Sigmoid colon (tissue), 7 donors: Measurements from ENCODE around the gene ADAMTSL1. TPM values are rescaled to one million over a fixed set of nuclear protein-coding genes. Genes with fewer than 3 reads are reported as not detected.
A peak's percentile ranks its signal among the peaks of the same experiment; 100 is the strongest.

Experiments used
- DNase-seq: peaks from one replicate; pipeline ENCODE4 v3.0.0-alpha.2; 2019
- H3K27ac ChIP-seq, 4 donors: fragments of 200-600 bp; sonication (generic); one replicate each; pipeline ENCODE4 v1.5.1; 2016 to 2019; ENCODE audit warnings: mild to moderate bottlenecking in 1 of 4
- H3K27me3 ChIP-seq, 3 donors: fragments of 200-600 bp; sonication (generic); one replicate each; pipeline ENCODE4 v1.5.1; 2019; ENCODE audit warnings: mild to moderate bottlenecking in 1 of 3
- H3K36me3 ChIP-seq, 4 donors: fragments of 200-600 bp; sonication (generic); one replicate each; pipeline ENCODE4 v1.5.1; 2016 to 2019
- H3K4me1 ChIP-seq, 4 donors: fragments of 200-600 bp; sonication (generic); one replicate each; pipeline ENCODE4 v1.5.1; 2017 to 2019
- H3K4me3 ChIP-seq, 4 donors: fragments of 200-600 bp; sonication (generic); one replicate each; pipeline ENCODE4 v1.5.1; 2017 to 2019; ENCODE audit warnings: mild to moderate bottlenecking in 2 of 4, moderate library complexity in 1 of 4
- H3K9me3 ChIP-seq, 4 donors: fragments of 200-600 bp in 3 of 4; sonication (generic) in 3 of 4; one replicate each; pipeline versions ENCODE4 v1.5.1 to v1.6.1; 2013 to 2019
- EP300 ChIP-seq, 4 donors: sonication (generic); formaldehyde crosslinking; IDR thresholded peaks; one replicate each; pipeline ENCODE4 v1.6.1; 2017; ENCODE audit warnings: antibody characterized with exemption in 4 of 4
- POLR2A ChIP-seq, 2 donors: fragments of 450-650 bp; IDR thresholded peaks; one replicate each; pipeline ENCODE4 v1.6.1; 2016; ENCODE audit warnings: antibody characterized with exemption in 2 of 2, mild to moderate bottlenecking in 2 of 2, moderate library complexity in 2 of 2
- POLR2AphosphoS5 ChIP-seq, 4 donors: sonication (generic); formaldehyde crosslinking; IDR thresholded peaks; one replicate each; pipeline ENCODE4 v1.6.1; 2017; ENCODE audit warnings: antibody characterized with exemption in 4 of 4
- WGBS, 2 donors: extraction: QIAGEN DNeasy Blood & Tissue Kit; methylation state at CpG; one replicate each; pipeline ENCODE4 v1.1.7; 2013; 5-methylcytosine and 5-hydroxymethylcytosine counted together
- intact Hi-C: fragments of 100-400 bp; cut with DNase I; formaldehyde crosslinking; loops from one replicate; pipeline ENCODE4 v1.15.1; 2023
- polyA plus RNA-seq, 3 donors: library from polyadenylated mRNA; stranded (reverse); fragments of 200-250 nt; gene quantifications; one replicate each; pipeline ENCODE4 v1.2.3, GENCODE V29; 2013
- total RNA-seq, 4 donors: library from RNA; depleted of rRNA; stranded (reverse); fragments of >200 nt; gene quantifications; one replicate each; pipeline ENCODE4 v1.1.0, GENCODE V29; 2016
- TF ChIP-seq, protein P1 (sequence below), 4 experiments: fragments of 450-650 bp in 3 of 4; fragments of 200-600 bp in 1 of 4; IDR thresholded peaks; one replicate each; pipeline ENCODE4 v1.5.1; 2016 to 2019; ENCODE audit warnings: antibody characterized with exemption in 4 of 4, mild to moderate bottlenecking in 3 of 4, moderate library complexity in 2 of 4
- donor health status: healthy with polysubstance abuse.
- donor health status: Bipolar disorder and iron deficiency.
- donor health status: healthy.

The ADAMTSL1 gene
- total and polyA plus RNA-seq, 7 donors, result 1.4 to 13.6 (median 6.5) TPM

DNA sequence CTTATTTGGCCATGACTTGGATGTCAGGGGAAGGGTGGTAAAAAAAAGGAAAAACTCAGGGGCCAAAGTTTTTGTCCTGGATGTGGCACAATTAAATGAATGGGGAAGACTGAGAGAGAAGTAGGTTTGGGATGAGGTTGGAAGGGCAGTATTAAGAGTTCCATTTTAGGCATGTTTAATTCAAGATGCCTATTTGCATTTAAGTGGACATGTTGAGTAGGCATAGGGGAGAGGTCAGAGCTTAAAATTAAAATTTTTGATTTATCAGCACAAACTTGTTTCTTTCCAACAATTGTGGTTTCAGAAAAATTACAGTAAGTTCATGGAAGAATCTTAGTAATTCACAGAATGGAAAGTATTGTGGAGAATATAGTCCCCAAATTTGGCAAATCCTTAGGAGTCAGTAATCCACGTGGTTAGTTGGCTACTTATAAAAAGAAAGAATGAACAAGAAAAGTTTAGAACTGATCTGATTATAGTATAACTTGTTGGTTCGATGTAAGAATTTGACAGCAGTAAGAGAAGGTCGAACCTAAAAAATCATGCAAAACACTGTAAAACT lies 293.1 kb downstream of the ADAMTSL1 start:
- Histone ChIP-seq H3K4me3 (no peak overlapping the region), H3K4me1 (peaks cover 0 to 31% (median 26%) of the 10 kb centered on the region in 4 donors), H3K9me3 (no peaks in the 10 kb centered on the region), H3K27ac (no peak overlapping the region), H3K36me3 (no peaks in the 10 kb centered on the region), H3K27me3 (no peaks in the 10 kb centered on the region)
- 92 to 94% methylated on average over 3 of the region's 3 CpGs for WGBS, 2 donors
- intact Hi-C loops, result no loop called here
- TF ChIP-seq, protein P1, sequence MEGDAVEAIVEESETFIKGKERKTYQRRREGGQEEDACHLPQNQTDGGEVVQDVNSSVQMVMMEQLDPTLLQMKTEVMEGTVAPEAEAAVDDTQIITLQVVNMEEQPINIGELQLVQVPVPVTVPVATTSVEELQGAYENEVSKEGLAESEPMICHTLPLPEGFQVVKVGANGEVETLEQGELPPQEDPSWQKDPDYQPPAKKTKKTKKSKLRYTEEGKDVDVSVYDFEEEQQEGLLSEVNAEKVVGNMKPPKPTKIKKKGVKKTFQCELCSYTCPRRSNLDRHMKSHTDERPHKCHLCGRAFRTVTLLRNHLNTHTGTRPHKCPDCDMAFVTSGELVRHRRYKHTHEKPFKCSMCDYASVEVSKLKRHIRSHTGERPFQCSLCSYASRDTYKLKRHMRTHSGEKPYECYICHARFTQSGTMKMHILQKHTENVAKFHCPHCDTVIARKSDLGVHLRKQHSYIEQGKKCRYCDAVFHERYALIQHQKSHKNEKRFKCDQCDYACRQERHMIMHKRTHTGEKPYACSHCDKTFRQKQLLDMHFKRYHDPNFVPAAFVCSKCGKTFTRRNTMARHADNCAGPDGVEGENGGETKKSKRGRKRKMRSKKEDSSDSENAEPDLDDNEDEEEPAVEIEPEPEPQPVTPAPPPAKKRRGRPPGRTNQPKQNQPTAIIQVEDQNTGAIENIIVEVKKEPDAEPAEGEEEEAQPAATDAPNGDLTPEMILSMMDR (IDR thresholded peaks at IDR 0.05), result no peak
- no peak for TF ChIP-seq POLR2AphosphoS5 (IDR thresholded peaks at IDR 0.05)
- no peak for TF ChIP-seq POLR2A (IDR thresholded peaks at IDR 0.05)
- no peak for TF ChIP-seq EP300 (IDR thresholded peaks at IDR 0.05)
- no peak for DNase-seq

DNA sequence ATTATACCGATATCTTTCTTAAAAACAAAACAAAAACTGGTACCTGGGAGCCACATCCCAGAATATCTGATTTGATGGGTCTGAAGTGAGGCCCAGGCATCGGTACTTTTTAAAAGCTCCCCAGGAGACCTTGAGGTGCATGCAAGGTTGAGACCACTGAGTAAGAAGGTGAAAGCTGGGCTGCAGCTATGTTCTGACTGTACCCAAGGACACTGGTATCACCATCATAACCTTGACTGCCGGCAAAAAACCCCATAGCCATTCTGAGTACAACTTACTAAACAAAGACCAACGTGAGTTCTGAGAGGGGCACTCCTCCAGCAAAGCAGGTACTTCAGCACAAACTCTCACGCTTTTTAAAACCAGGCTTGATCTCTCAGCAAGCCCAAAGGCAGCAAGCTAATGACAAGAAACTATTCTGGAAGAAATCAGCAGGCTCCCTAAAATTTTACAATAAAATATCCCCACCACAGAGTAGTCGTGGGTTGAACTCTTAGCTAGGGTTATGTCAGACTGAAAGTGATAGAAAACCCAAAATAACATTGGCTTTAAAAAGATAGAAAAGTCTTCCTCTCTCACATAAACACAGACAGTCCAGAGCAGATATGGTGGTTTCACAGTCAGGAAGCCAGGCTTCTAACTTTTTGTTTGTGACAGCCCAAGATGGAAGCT lies 295.1 kb downstream of the ADAMTSL1 start:
- peaks cover 0 to 33% (median 27%) of the 10 kb centered on the region in 4 donors for H3K4me1 ChIP-seq
- H3K4me3 ChIP-seq, result no peak overlapping the region
- WGBS, 2 donors, result 86 to 89% methylated on average over 6 of the region's 6 CpGs
- H3K36me3 ChIP-seq, result no peaks in the 10 kb centered on the region
- TF ChIP-seq POLR2AphosphoS5 (IDR thresholded peaks at IDR 0.05) (no peak), POLR2A (IDR thresholded peaks at IDR 0.05) (no peak), EP300 (IDR thresholded peaks at IDR 0.05) (no peak)
- TF ChIP-seq, protein P1 (IDR thresholded peaks at IDR 0.05), result no peak
- intact Hi-C loops, result no loop called here
- H3K27ac ChIP-seq, result no peak overlapping the region
- no peak for DNase-seq
- no peaks in the 10 kb centered on the region for H3K27me3 ChIP-seq
- no peaks in the 10 kb centered on the region for H3K9me3 ChIP-seq

DNA sequence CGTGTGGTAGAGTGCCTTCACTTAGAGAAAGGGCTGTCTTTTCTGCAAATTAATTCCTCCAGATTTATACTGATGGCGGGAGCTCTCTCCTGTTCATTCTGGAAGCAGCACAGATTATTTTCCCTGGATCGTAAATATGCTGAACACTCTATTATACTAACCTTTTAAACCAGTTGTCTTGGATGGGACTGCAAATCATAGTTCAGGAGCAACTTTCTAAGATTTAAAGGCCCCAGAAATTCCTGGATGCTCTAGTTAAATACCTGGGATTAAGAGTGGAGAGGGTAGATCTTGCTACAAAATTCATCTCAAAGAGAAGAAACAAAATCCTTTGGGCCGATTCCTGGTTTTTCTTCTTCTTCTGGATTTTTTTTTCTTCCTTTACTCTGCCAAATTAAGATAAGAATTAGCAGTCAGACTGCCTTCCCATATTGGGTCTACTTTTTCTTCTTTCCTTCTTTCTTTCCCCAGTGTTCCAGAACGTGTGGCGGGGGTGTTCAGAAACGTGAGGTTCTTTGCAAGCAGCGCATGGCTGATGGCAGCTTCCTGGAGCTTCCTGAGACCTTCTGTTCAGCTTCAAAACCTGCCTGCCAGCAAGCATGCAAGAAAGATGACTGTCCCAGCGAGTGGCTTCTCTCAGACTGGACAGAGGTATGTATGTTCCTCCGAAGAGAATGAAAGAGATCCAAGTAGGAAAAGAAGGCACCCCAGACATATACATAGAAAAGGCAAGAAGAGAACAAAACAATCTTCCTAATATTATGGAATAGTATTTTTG lies 296.4 kb downstream of the ADAMTSL1 start:
- DNase-seq, result peak; percentile 77
- TF ChIP-seq, protein P1 (IDR thresholded peaks at IDR 0.05), result no peak
- TF ChIP-seq POLR2AphosphoS5 (IDR thresholded peaks at IDR 0.05), result peak; percentile 49 to 81 (median 73)
- TF ChIP-seq EP300 (IDR thresholded peaks at IDR 0.05), result no peak
- Histone ChIP-seq H3K4me3 (no peak overlapping the region), H3K9me3 (no peaks in the 10 kb centered on the region), H3K36me3 (no peaks in the 10 kb centered on the region), H3K27ac (peak overlapping the region in 3 of 4 donors; percentile 23 to 56 (median 47)), H3K4me1 (peaks cover 0 to 33% (median 27%) of the 10 kb centered on the region in 4 donors), H3K27me3 (no peaks in the 10 kb centered on the region)
- intact Hi-C loops, result loop anchor here (5.0 to 10.0 kb wide), 2 partner anchors 43 to 86 kb away; no protein-coding TSS in a partner anchor
- 87 to 94% methylated on average over 10 of the region's 10 CpGs for WGBS, 2 donors

DNA sequence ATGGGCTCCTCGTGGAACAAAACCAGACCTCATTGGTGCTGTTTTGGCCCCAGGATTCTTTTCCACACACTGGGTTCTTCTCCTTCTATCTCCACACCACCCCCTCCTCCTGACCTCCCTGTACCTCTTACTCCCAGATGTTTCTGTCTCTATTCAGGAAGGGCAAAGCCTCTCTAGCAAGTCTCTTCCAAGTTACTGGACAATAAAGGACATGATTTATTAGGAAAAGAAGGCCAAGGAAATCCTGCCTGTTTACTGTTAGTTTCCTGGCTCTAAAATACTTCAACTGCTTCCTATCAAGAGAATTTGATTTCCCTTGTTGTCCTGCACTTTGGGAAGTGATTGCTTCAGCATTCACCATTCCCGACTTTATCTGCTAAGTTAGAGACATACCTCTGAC lies 297.1 kb downstream of the ADAMTSL1 start:
- DNase-seq, result no peak
- TF ChIP-seq POLR2AphosphoS5 (IDR thresholded peaks at IDR 0.05) (peak in 3 of 4 donors; percentile 3 to 73 (median 72)), EP300 (IDR thresholded peaks at IDR 0.05) (no peak)
- WGBS, 2 donors, result 75 to 87% methylated on average over 2 of the region's 2 CpGs

DNA sequence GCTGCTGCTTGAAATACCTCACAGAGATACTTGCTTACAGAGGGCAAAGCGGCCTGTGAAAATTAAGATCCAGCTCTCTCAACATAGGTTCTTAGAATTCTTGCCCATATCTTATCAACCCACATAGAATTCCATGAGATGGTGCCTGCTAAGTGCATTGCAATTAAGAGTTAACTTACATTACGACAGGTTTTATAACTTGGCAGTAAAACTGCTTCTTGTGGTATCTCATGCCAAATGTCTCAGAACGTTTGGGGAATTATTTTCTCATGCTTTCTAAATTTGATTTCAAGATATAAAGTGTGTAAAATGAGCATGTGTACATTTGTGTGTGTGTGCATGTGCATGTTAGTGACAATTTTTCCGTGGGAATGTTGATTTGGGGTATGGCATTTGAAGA lies 297.8 kb downstream of the ADAMTSL1 start:
- 18 to 57% methylated on average over 4 of the region's 4 CpGs for WGBS, 2 donors
- Histone ChIP-seq H3K27ac (no peak overlapping the region), H3K27me3 (no peaks in the 10 kb centered on the region), H3K9me3 (no peaks in the 10 kb centered on the region), H3K4me3 (no peak overlapping the region), H3K4me1 (peaks cover 0 to 33% (median 27%) of the 10 kb centered on the region in 4 donors), H3K36me3 (no peaks in the 10 kb centered on the region)
- no peak for DNase-seq
- intact Hi-C loops, result loop anchor here (5.0 to 10.0 kb wide), 2 partner anchors 44 to 87 kb away; no protein-coding TSS in a partner anchor
- no peak for TF ChIP-seq EP300 (IDR thresholded peaks at IDR 0.05)
- no peak for TF ChIP-seq POLR2AphosphoS5 (IDR thresholded peaks at IDR 0.05)
- TF ChIP-seq, protein P1 (IDR thresholded peaks at IDR 0.05), result no peak
- no peak for TF ChIP-seq POLR2A (IDR thresholded peaks at IDR 0.05)

More for the DNA sequence above, 297.1 kb downstream of the ADAMTSL1 start:
- intact Hi-C loops, result loop anchor here (5.0 to 10.0 kb wide), 2 partner anchors 44 to 86 kb away; no protein-coding TSS in a partner anchor
- Histone ChIP-seq H3K36me3 (no peaks in the 10 kb centered on the region), H3K4me3 (no peak overlapping the region), H3K9me3 (no peaks in the 10 kb centered on the region), H3K27ac (peak overlapping the region in 2 of 4 donors; percentile 47 to 56), H3K27me3 (no peaks in the 10 kb centered on the region), H3K4me1 (peaks cover 0 to 33% (median 27%) of the 10 kb centered on the region in 4 donors)
